HG03045 (cell line): ENCODE measurements around the gene AIF1.

ENCODE experiments used
- ATAC-seq: cut with Tn5 transposase; IDR thresholded peaks from one replicate; pipeline ENCODE4 v1.9.1; 2021; ENCODE audit warnings: mild to moderate bottlenecking, moderate library complexity; ENCODE audit not compliant: unreplicated experiment

AIF1 gene

GRCh38 chr6:31663126-31663960 is 48.3 kb downstream of the AIF1 start:
- ATAC-seq, result no peak

- no peak for ATAC-seq
Observed at GRCh38 chr6:31663961-31664789, 49.1 kb downstream of the AIF1 start.

DNA sequence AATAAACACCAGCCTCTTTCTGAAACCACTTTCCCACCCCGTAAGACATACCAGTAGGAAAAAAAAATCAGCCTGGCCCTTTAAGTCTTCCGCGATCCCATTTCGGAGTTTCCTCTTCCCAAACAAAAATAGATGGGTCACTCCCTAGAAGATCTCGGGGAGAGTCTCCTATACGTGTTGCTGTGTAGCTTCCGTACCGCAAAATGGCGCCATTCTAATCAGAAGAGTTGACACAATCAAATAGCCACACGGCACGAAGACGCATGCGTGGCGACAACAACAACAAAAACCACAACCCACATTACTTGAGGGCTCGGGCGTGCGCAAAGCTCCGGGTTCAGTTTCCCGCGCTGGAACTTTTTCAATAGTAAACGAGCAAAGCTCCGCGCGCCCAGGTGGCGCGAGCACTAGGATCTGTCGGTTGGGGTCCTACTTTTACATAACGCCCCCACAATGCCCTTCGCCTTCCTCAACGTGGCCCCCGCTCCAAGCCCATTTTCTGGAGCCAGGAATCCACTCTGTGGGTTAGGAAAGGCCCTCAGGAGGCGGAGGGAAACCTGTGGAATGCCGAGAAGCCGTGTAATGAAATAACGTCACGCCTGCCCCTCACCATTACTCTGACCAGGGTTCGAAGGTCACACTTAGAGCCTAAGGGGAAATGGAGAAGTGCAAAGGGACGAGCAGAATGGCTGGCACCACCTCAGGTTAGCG is 49.9 kb downstream of the AIF1 start, which contains the start of gene GPANK1:
Gene GPANK1, minus strand, starts transcription at position 208 of the 711 bp plus-strand sequence. CDS start 519 bp downstream, outside the sequence.
- peak; percentile 28 for ATAC-seq

- peak; percentile 76 for ATAC-seq
Observed at GRCh38 chr6:31665501-31666336, 50.7 kb downstream of the AIF1 start, which contains the start of gene CSNK2B. Gene CSNK2B (plus strand): TSS chr6:31666080. CDS start chr6:31666832, 752 bp downstream.

- no peak for ATAC-seq
Observed at GRCh38 chr6:31666337-31666965, 51.4 kb downstream of the AIF1 start.
